Bronchial epithelial cell (primary cell): ENCODE measurements around the gene CCDC142. TPM values are rescaled to one million over a fixed set of nuclear protein-coding genes. Genes with fewer than 3 reads are reported as not detected.

Source experiments
- DNase-seq: peaks from one replicate; pipeline ENCODE4 v3.0.0-alpha.2; 2010; ENCODE audit warnings: low read depth
- FAIRE-seq: peaks from 2 replicates; lab custom pipeline; 2011; peaks lifted over from hg19 to GRCh38; lab: Jason Lieb, UNC
- H3K27me3 ChIP-seq: 2 replicates; pipeline ENCODE4 v1.5.1; 2011; ENCODE audit warnings: low read length; ENCODE audit not compliant: control insufficient read depth, insufficient read depth
- H3K36me3 ChIP-seq: 2 replicates; pipeline ENCODE4 v1.5.1; 2011; ENCODE audit warnings: low read length; ENCODE audit not compliant: control insufficient read depth, insufficient read depth
- H3K4me3 ChIP-seq: 2 replicates; pipeline ENCODE4 v1.5.1; 2011; ENCODE audit warnings: mild to moderate bottlenecking, low read depth, low read length, control low read depth
- CTCF ChIP-seq: IDR thresholded peaks from 2 replicates; pipeline ENCODE4 v1.5.1; 2011; ENCODE audit warnings: mild to moderate bottlenecking, moderate library complexity, low read length, control low read depth, inconsistent platforms; ENCODE audit not compliant: insufficient read depth, severe bottlenecking
- total RNA-seq: library from RNA; depleted of rRNA; stranded (reverse); fragments of >200 nt; gene quantifications from 2 replicates; pipeline ENCODE4 v1.2.1, GENCODE V29; 2014

Gene CCDC142
- total RNA-seq, 1 donor from 2014 or later: 12.1 TPM

DNA sequence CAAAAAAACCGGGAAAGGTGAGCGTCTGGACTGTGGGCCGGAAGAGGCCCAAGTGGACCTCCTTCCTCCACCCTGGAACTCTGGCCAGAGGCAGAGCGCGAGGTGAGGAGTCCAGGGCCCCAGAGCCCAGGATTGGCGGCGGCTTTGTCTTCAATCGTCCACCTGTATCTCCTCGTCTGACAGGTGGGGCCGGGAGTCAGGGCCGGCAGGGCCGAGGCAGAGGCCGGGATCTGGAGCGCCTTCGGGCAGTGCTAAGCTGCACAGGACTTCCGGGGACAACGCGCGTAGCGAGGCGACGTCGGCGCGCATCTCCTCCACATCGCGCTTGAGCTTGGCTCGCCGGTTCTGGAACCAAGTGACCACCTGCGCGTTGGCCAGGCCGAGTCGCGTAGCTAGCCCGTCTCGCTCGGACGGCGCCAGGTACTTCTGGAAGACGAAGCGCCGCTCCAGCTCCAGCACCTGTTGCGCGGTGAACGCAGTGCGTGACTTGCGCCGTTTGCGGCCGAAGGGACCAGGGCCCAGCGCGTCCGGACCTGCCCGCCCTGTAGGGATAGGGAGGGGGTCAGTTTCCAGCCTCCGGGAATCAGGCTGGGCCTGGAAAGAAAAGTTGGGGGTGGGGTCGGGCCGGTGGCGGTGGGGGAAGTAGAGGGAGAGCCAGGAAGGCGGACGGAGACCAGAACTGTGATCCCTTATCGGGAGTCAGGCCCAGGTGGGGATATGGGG, 15.1 kb upstream of the CCDC142 start:
- H3K27me3 ChIP-seq: peaks cover 9% of the 10 kb centered on the region
- peaks cover 1% of the 10 kb centered on the region for H3K36me3 ChIP-seq
- DNase-seq: no peak

GRCh38 chr2:74496997-74497776, 14.4 kb upstream of the CCDC142 start:
- no peak for TF ChIP-seq CTCF
- peaks cover 1% of the 10 kb centered on the region for H3K36me3 ChIP-seq
- FAIRE-seq (no peak), DNase-seq (no peak)
- H3K27me3 ChIP-seq: peaks cover 9% of the 10 kb centered on the region
- no peak overlapping the region for H3K4me3 ChIP-seq

More for the DNA sequence above, 15.1 kb upstream of the CCDC142 start:
- FAIRE-seq: no peak
- TF ChIP-seq CTCF: no peak
- H3K4me3 ChIP-seq: peak overlapping the region; percentile 33

DNA sequence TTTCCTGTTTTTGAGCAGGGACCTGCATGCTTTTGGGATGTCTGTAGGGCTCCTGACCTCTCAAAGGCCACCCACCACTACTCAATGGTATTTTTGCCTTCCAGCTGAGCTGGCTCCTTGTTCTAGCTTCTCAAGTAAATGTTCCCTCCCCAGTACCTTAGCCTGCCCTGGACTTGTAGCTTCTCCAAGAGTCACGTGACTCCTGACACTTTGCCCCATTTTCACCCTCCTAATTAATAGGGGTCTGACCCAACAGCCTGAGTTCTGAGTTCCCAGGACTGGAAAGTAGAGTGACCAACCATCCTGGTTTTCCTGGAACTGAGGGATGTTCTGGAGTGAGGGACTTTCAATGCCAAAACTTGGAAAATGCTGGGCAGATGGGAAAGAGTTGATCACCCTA, 12.6 kb upstream of the CCDC142 start:
- no peak for FAIRE-seq
- Histone ChIP-seq H3K36me3 (peaks cover 14% of the 10 kb centered on the region), H3K27me3 (peaks cover 9% of the 10 kb centered on the region), H3K4me3 (no peak overlapping the region)
- DNase-seq: no peak
- no peak for TF ChIP-seq CTCF

DNA sequence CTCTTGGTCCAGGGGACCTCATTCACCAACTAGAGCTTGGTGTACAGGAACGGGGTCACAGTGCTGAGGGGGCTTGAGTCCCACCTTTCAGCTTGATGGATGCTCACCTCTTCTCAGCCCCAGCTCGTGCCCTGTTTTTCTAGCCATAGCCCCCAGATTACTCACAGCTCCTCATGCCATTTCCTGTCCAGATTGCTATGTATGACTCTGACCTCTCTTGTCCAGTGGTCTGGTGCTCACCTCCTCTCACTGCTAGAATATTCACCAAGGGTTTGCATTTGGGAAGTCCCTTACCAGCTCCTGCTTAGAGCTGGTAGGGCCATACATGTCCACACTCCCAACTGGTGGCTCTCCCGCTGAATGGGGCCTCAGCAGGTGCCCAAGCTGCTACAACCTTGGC, 10.7 kb upstream of the CCDC142 start:
- H3K27me3 ChIP-seq: peaks cover under 1% of the 10 kb centered on the region
- peaks cover 14% of the 10 kb centered on the region for H3K36me3 ChIP-seq
- DNase-seq: no peak
- no peak for TF ChIP-seq CTCF
- no peak overlapping the region for H3K4me3 ChIP-seq
- FAIRE-seq: no peak

DNA sequence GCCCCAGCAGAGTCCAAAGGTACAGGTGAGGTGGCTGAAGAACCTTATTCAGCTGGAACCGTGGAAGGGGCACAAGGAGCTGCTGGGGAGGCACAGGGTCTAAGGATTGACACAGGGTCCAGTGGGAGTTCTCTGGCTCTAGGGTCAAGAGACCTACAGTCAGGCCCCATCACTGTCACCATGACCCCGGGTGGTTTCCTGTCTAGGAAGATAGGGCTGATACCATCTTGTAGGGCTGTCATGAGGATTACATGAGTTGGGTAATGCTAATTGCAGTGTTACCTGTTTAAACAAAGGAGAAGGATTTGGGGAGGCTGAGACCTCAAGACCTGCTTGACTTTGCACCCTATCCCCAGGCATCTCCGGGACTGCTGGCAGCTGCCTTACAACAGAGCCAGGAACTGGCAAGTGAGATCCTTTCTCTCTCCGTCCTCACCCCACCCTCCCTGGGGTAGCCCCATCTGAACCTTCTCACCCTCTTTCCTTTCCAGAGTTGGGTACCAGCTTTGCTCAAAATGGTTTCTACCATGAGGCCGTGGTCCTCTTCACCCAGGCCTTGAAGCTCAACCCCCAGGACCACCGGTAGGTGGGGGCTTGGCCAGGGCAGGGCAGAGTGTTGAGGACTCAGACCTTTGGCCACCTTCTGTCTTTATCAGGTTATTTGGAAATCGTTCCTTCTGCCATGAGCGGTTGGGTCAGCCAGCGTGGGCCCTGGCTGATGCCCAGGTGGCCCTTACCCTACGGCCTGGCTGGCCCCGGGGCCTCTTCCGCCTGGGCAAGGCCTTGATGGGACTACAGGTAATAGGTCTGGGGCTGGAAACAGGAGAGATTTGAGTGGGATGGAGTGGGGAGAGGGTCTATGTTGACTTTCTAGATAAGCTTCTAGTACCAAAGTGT, 9.1 kb upstream of the CCDC142 start:
- DNase-seq (no peak), FAIRE-seq (no peak)
- H3K4me3 ChIP-seq: no peak overlapping the region
- TF ChIP-seq CTCF: no peak
- H3K36me3 ChIP-seq: peaks cover 14% of the 10 kb centered on the region
- no peaks in the 10 kb centered on the region for H3K27me3 ChIP-seq
